ENCODE results near the gene CCL3. TPM values are rescaled to one million over a fixed set of nuclear protein-coding genes. Genes with fewer than 3 reads are reported as not detected.
A peak's percentile ranks its signal among the peaks of the same experiment; 100 is the strongest.
"Not testable (repeated sequence)": the region's sequence is repeated elsewhere in the genome, so short reads cannot be mapped to it uniquely, and the experiment has no call there.

CCL3 gene
- total RNA-seq, 2 donors from 2014 or later = 2.0 to 2.1 TPM

DNA sequence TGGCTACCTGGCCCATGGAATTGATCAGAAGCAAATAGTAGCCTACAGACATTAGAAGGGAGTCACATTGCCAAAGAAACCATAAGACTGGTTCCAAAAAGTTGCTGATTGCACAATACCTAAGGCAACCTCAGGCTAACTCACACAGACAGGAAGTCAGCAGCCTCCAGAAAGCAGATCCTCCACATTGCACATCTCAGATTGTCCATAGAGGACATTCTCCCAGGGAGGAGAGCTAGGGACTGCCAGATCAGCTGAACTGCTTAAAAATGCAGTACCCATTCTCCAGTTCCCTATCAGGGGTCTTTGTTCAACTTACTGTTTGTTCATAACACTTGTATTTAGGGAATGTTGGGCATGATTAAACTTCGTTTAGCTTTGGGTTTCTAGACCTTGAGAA is 4.2 kb downstream of the CCL3 start:
- no peaks in the 10 kb centered on the region for H3K27me3 ChIP-seq
- H3K4me3 ChIP-seq = no peak overlapping the region
- TF ChIP-seq, protein P1, sequence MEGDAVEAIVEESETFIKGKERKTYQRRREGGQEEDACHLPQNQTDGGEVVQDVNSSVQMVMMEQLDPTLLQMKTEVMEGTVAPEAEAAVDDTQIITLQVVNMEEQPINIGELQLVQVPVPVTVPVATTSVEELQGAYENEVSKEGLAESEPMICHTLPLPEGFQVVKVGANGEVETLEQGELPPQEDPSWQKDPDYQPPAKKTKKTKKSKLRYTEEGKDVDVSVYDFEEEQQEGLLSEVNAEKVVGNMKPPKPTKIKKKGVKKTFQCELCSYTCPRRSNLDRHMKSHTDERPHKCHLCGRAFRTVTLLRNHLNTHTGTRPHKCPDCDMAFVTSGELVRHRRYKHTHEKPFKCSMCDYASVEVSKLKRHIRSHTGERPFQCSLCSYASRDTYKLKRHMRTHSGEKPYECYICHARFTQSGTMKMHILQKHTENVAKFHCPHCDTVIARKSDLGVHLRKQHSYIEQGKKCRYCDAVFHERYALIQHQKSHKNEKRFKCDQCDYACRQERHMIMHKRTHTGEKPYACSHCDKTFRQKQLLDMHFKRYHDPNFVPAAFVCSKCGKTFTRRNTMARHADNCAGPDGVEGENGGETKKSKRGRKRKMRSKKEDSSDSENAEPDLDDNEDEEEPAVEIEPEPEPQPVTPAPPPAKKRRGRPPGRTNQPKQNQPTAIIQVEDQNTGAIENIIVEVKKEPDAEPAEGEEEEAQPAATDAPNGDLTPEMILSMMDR (IDR thresholded peaks at IDR 0.05) = no peak
- no peak overlapping the region for H3K9ac ChIP-seq (ENCODE audit: low read depth in 2 of 2, low read length in 2 of 2)
- no peaks in the 10 kb centered on the region for H3K9me3 ChIP-seq
- H3K27ac ChIP-seq = no peak overlapping the region
- no peak for DNase-seq
- no peaks in the 10 kb centered on the region for H3K4me1 ChIP-seq
- H3K36me3 ChIP-seq = no peaks in the 10 kb centered on the region
- intact Hi-C loops (cut with DNase I) = no loop called here

GRCh38 chr17:36083691-36084090 is 6.3 kb downstream of the CCL3 start:
- intact Hi-C loops (cut with DNase I); H3K4me3 ChIP-seq; H3K9me3 ChIP-seq; H3K4me1 ChIP-seq; H3K27ac ChIP-seq; H3K9ac ChIP-seq (ENCODE audit: low read depth in 2 of 2, low read length in 2 of 2); H3K36me3 ChIP-seq; H3K27me3 ChIP-seq; DNase-seq: not testable (repeated sequence)

DNA sequence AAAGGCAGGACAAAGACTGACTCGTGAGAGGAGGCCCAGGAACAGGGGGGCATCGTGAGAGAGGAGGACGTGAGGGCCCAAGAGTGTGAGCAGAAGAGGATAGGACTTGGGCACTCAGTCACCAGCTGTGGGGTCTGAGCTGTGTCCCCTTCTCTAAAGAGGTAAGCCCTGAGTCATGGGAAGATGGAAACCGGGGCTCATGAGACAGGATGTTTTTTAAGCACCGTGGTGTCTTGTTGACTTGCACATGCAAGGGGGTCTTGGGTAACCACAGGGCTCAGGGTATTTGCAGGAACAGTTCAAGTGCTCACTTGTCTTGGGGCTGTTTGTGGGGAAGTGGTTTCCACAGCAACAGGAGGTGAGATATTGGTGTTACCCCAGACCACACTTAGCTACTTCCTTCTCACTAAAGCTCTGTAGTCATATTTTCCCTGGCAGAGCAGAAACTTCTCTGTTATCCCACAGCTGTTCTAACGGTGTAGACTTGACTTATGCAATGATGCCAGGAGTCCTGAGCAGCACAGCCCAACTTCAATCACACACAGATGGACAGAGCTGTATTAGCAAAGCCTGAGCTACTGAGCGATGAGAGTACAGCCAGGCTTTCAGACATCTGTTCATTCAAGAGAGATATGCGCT is 7.3 kb downstream of the CCL3 start:
- H3K36me3 ChIP-seq; DNase-seq; H3K27ac ChIP-seq; H3K4me3 ChIP-seq; H3K4me1 ChIP-seq; H3K27me3 ChIP-seq; intact Hi-C loops (cut with DNase I); H3K9me3 ChIP-seq: not testable (repeated sequence)
- H3K9ac ChIP-seq (ENCODE audit: low read depth in 2 of 2, low read length in 2 of 2) = peak overlapping the region in 1 of 2 donors; percentile 24

GRCh38 chr17:36081681-36082471 is 8.1 kb downstream of the CCL3 start:
- intact Hi-C loops (cut with DNase I); DNase-seq; H3K4me3 ChIP-seq; H3K27me3 ChIP-seq; H3K4me1 ChIP-seq; H3K9me3 ChIP-seq; H3K36me3 ChIP-seq; H3K27ac ChIP-seq: not testable (repeated sequence)
- peak overlapping the region in 1 of 2 donors; percentile 24 for H3K9ac ChIP-seq (ENCODE audit: low read depth in 2 of 2, low read length in 2 of 2)

- no peak for DNase-seq
- Histone ChIP-seq H3K27me3 (no peaks in the 10 kb centered on the region), H3K4me3 (no peak overlapping the region), H3K36me3 (no peaks in the 10 kb centered on the region), H3K4me1 (no peaks in the 10 kb centered on the region), H3K9ac (ENCODE audit: low read depth in 2 of 2, low read length in 2 of 2) (no peak overlapping the region), H3K27ac (no peak overlapping the region), H3K9me3 (no peaks in the 10 kb centered on the region)
- intact Hi-C loops (cut with DNase I) = loop anchor here (5.0 kb wide), 2 partner anchors 73 to 97 kb away; no protein-coding TSS in a partner anchor
- TF ChIP-seq, protein P1 (IDR thresholded peaks at IDR 0.05) = no peak
These were observed 15.6 kb downstream of the CCL3 start for GRCh38 chr17:36074365-36074764.

DNA sequence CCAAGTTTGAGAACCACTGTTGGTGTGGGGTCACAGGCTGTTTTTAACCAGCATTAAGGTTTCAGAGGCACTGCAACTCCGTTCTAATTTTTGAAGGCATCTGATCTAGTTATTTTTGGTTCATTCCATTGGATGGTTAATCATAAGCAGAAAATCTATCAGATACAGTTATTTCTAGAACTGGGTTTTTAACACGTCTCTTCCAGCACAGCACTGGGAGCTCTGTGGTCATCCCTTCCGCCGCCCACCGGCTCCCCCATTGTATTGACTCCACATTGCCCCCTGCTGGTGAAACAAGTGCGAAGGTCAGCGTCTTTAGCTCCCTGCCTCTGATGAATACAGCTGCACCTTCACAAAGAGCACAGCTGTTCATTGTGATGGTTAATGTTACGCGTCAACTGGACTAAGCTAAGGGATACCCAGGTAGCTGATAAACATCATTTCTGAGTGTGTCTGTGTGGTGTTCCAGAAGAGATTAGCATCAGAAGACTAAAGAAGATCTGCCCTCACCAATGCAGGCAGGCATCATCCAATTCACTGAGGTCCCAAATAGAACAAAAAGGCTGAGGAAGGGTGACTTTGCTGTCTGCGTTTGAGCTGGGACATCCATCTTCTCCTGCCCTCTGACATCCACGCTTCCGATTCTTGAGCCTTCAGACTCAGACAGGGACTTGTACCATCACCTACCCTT is 17.4 kb downstream of the CCL3 start:
- DNase-seq = peak; percentile 84
- intact Hi-C loops (cut with DNase I) = loop anchor here (5.0 kb wide), 2 partner anchors 75 to 95 kb away; no protein-coding TSS in a partner anchor
- H3K9me3 ChIP-seq = no peaks in the 10 kb centered on the region

More for the DNA sequence above, 17.4 kb downstream of the CCL3 start:
- no peaks in the 10 kb centered on the region for H3K27me3 ChIP-seq
- no peaks in the 10 kb centered on the region for H3K4me1 ChIP-seq
- H3K36me3 ChIP-seq = no peaks in the 10 kb centered on the region
- no peak overlapping the region for H3K9ac ChIP-seq (ENCODE audit: low read depth in 2 of 2, low read length in 2 of 2)
- no peak overlapping the region for H3K27ac ChIP-seq
- TF ChIP-seq, protein P1 (IDR thresholded peaks at IDR 0.05) = peak; percentile 63
- H3K4me3 ChIP-seq = no peak overlapping the region
